Suprapubic skin (tissue), 4 donors: ENCODE results near the gene TAAR9. TPM values are rescaled to one million over a fixed set of nuclear protein-coding genes. Genes with fewer than 3 reads are reported as not detected.

ENCODE experiments used
- DNase-seq, 2 donors: peaks; one replicate each; pipeline ENCODE4 v3.0.0-alpha.2; 2019; ENCODE audit warnings: low spot score in 2 of 2
- H3K27ac ChIP-seq: fragments of 200-600 bp; sonication (generic); one replicate; pipeline ENCODE4 v1.5.1; 2019
- H3K27me3 ChIP-seq: fragments of 200-600 bp; sonication (generic); one replicate; pipeline ENCODE4 v1.5.1; 2019
- H3K36me3 ChIP-seq: fragments of 200-600 bp; sonication (generic); one replicate; pipeline ENCODE4 v1.5.1; 2019
- H3K4me1 ChIP-seq: fragments of 200-600 bp; sonication (generic); one replicate; pipeline ENCODE4 v1.5.1; 2019
- H3K4me3 ChIP-seq: fragments of 200-600 bp; sonication (generic); one replicate; pipeline ENCODE4 v1.5.1; 2019; ENCODE audit warnings: mild to moderate bottlenecking
- H3K9me3 ChIP-seq: fragments of 200-600 bp; sonication (generic); one replicate; pipeline ENCODE4 v1.5.1; 2019
- EP300 ChIP-seq: sonication (generic); formaldehyde crosslinking; IDR thresholded peaks from one replicate; pipeline ENCODE4 v1.6.1; 2017; ENCODE audit warnings: antibody characterized with exemption
- POLR2A ChIP-seq, 2 donors: fragments of 450-650 bp; IDR thresholded peaks; one replicate each; pipeline ENCODE4 v1.6.1; 2017; ENCODE audit warnings: antibody characterized with exemption in 2 of 2, mild to moderate bottlenecking in 2 of 2, moderate library complexity in 2 of 2
- POLR2AphosphoS5 ChIP-seq, 3 donors: sonication (generic); formaldehyde crosslinking; IDR thresholded peaks; one replicate each; pipeline ENCODE4 v1.6.1; 2017; ENCODE audit warnings: antibody characterized with exemption in 3 of 3
- WGBS: methylation state at CpG from one replicate; pipeline ENCODE4 v1.1.5; 2018; 5-methylcytosine and 5-hydroxymethylcytosine counted together
- total RNA-seq, 4 donors: library from RNA; depleted of rRNA; stranded (reverse); fragments of >200 nt; gene quantifications; one replicate each; pipeline ENCODE4 v1.1.0, GENCODE V29; 2016
- TF ChIP-seq, protein P1 (sequence below), 2 donors: fragments of 200-600 bp in 1 of 2; fragments of 450-650 bp in 1 of 2; sonication (generic) in 1 of 2; IDR thresholded peaks; one replicate each; pipeline ENCODE4 v1.5.1; 2016 to 2019; ENCODE audit warnings: antibody characterized with exemption in 2 of 2, mild to moderate bottlenecking in 1 of 2, moderate library complexity in 1 of 2

Gene TAAR9
- total RNA-seq, 4 donors from 2014 or later = not detected

- peaks cover 38% of the 10 kb centered on the region for H3K4me1 ChIP-seq
- TF ChIP-seq POLR2AphosphoS5 (IDR thresholded peaks at IDR 0.05) (no peak), EP300 (no peak), POLR2A (IDR thresholded peaks at IDR 0.05) (no peak)
- TF ChIP-seq, protein P1, sequence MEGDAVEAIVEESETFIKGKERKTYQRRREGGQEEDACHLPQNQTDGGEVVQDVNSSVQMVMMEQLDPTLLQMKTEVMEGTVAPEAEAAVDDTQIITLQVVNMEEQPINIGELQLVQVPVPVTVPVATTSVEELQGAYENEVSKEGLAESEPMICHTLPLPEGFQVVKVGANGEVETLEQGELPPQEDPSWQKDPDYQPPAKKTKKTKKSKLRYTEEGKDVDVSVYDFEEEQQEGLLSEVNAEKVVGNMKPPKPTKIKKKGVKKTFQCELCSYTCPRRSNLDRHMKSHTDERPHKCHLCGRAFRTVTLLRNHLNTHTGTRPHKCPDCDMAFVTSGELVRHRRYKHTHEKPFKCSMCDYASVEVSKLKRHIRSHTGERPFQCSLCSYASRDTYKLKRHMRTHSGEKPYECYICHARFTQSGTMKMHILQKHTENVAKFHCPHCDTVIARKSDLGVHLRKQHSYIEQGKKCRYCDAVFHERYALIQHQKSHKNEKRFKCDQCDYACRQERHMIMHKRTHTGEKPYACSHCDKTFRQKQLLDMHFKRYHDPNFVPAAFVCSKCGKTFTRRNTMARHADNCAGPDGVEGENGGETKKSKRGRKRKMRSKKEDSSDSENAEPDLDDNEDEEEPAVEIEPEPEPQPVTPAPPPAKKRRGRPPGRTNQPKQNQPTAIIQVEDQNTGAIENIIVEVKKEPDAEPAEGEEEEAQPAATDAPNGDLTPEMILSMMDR (IDR thresholded peaks at IDR 0.05) = no peak
- no peak overlapping the region for H3K27ac ChIP-seq
These were observed 33.3 kb upstream of the TAAR9 start for GRCh38 chr6:132504757-132505156.

DNA sequence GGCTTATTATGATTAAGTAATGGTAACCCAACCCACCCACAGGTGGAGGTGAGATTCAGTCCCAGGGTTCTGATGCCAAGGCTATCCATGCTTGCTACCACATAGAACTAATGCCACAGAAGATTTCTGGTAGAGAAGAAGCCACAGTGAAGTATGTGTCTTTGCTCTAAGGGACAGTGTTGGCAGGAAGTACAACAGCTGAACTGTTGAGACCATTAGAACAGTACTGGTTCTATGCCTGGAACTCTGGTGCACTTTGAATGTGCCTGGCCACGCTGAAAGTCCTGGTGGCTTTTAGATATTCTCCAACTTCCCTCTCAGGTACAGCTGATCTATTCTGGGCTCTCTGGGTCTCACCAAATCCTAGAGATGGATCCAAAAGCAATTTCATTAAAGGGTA is 32.9 kb upstream of the TAAR9 start:
- peaks cover 38% of the 10 kb centered on the region for H3K4me1 ChIP-seq
- no peak for TF ChIP-seq POLR2A (IDR thresholded peaks at IDR 0.05)
- no peak for TF ChIP-seq POLR2AphosphoS5 (IDR thresholded peaks at IDR 0.05)
- no peak for TF ChIP-seq EP300
- TF ChIP-seq, protein P1 (IDR thresholded peaks at IDR 0.05) = no peak

More at GRCh38 chr6:132504757-132505156, 33.3 kb upstream of the TAAR9 start:
- WGBS = 80% methylated on average over 5 of the region's 5 CpGs
- Histone ChIP-seq H3K4me3 (no peak overlapping the region), H3K9me3 (no peaks in the 10 kb centered on the region), H3K36me3 (peaks cover 26% of the 10 kb centered on the region), H3K27me3 (no peaks in the 10 kb centered on the region)
- no peak for DNase-seq

DNA sequence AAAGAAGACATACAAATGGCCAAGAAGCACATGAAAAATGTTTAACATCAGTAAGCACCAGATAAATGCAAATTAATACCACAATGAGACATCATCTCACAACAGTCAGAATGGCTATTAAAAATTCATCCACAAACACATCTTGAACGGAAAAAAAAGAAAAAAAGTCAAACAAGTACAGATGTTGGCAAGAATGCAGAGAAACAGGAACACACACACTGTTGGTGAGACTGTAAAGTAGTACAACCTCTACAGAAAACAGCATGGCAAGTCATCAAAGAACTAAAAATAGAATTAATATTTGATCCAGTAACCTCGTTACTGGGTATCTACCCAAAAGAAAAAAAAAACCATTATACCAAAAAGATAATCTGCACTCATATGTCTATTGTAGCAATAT is 31.6 kb upstream of the TAAR9 start:
- Histone ChIP-seq H3K27me3 (no peaks in the 10 kb centered on the region), H3K4me3 (no peak overlapping the region), H3K9me3 (no peaks in the 10 kb centered on the region), H3K4me1 (peaks cover 48% of the 10 kb centered on the region), H3K27ac (no peak overlapping the region), H3K36me3 (peaks cover 19% of the 10 kb centered on the region)
- WGBS = 41% methylated on average over 2 of the region's 2 CpGs
- TF ChIP-seq POLR2AphosphoS5 (IDR thresholded peaks at IDR 0.05) (no peak), POLR2A (IDR thresholded peaks at IDR 0.05) (no peak), EP300 (no peak)
- TF ChIP-seq, protein P1 (IDR thresholded peaks at IDR 0.05) = no peak
- no peak for DNase-seq

More for the DNA sequence above, 32.9 kb upstream of the TAAR9 start:
- no peaks in the 10 kb centered on the region for H3K9me3 ChIP-seq
- no peak overlapping the region for H3K4me3 ChIP-seq
- H3K27ac ChIP-seq = no peak overlapping the region
- peaks cover 26% of the 10 kb centered on the region for H3K36me3 ChIP-seq
- DNase-seq = no peak
- H3K27me3 ChIP-seq = no peaks in the 10 kb centered on the region
- WGBS = 100% methylated on average over 1 of the region's 1 CpG

- DNase-seq = no peak
- WGBS = 96% methylated on average over 5 of the region's 5 CpGs
- Histone ChIP-seq H3K27ac (no peak overlapping the region), H3K4me3 (no peak overlapping the region), H3K9me3 (no peaks in the 10 kb centered on the region), H3K27me3 (no peaks in the 10 kb centered on the region), H3K4me1 (peaks cover 54% of the 10 kb centered on the region), H3K36me3 (peaks cover 12% of the 10 kb centered on the region)
- TF ChIP-seq POLR2A (IDR thresholded peaks at IDR 0.05) (no peak), EP300 (no peak), POLR2AphosphoS5 (IDR thresholded peaks at IDR 0.05) (no peak)
- TF ChIP-seq, protein P1 (IDR thresholded peaks at IDR 0.05) = no peak
These were observed 30.9 kb upstream of the TAAR9 start for GRCh38 chr6:132506869-132507808.

DNA sequence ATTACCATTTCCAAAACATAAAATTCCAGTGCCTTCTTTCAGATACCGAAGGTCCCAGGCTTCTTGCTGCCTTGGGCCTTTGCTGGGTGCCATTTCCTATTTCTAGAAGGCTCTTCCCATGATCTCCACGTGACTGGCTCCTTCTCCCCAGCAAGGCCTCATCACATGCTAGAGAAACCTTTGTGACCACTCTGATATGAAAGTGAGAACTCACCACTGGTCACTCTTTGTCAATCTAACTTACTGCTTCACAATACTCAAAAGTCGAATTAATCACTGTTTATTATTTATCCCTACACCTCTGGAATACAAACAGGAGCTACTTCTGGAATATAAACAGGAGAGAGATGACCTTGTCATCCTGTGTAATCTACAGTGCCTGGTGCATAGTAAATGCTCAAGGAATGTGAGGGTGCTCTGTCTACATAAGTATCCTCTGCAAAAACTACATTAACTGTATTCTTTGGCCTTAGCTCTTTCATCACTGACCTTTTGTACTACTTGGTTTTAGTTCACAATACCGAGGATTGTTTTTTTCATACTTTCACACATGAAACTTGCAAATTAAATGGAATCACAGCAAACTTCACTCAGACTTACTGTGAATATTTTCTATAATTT is 26.8 kb upstream of the TAAR9 start:
- H3K4me1 ChIP-seq = peaks cover 36% of the 10 kb centered on the region
- no peak for DNase-seq
- WGBS = 34% methylated on average over 4 of the region's 4 CpGs
- H3K27me3 ChIP-seq = no peaks in the 10 kb centered on the region
- H3K9me3 ChIP-seq = no peaks in the 10 kb centered on the region
- TF ChIP-seq POLR2AphosphoS5 (IDR thresholded peaks at IDR 0.05) = no peak
- TF ChIP-seq, protein P1 (IDR thresholded peaks at IDR 0.05) = no peak
- peak overlapping the region; percentile 3 for H3K27ac ChIP-seq
- H3K36me3 ChIP-seq = no peaks in the 10 kb centered on the region
- H3K4me3 ChIP-seq = peak overlapping the region; percentile 66
